ENCODE results near the gene NXNL1.
A peak's percentile ranks its signal among the peaks of the same experiment; 100 is the strongest.

NXNL1 gene

GRCh38 chr19:17415121-17415520, 45.6 kb downstream of the NXNL1 start:
- Histone ChIP-seq H3K4me1 (ENCODE audit: insufficient read depth, insufficient read length) (peaks cover 6% of the 10 kb centered on the region), H3K27me3 (ENCODE audit: insufficient read depth, insufficient read length) (peaks cover under 1% of the 10 kb centered on the region), H3K9ac (ENCODE audit: insufficient read length, low read depth) (peak overlapping the region; percentile 17), H3K9me3 (ENCODE audit: insufficient read depth, low read length) (no peaks in the 10 kb centered on the region), H3K36me3 (ENCODE audit: insufficient read depth, insufficient read length, low read length) (peaks cover 4% of the 10 kb centered on the region), H3K4me3 (ENCODE audit: insufficient read length, low read depth) (no peak overlapping the region)
- TF ChIP-seq YY1 (IDR thresholded peaks at IDR 0.05; ENCODE audit: insufficient read depth, insufficient read length) (no peak), ZNF274 (IDR thresholded peaks at IDR 0.05; ENCODE audit: low read depth, low read length) (no peak), SUZ12 (IDR thresholded peaks at IDR 0.05; ENCODE audit: extremely low read depth, insufficient read depth, insufficient read length) (no peak)
- peak; percentile 94 for DNase-seq (ENCODE audit: low read depth, low spot score)

GRCh38 chr19:17414097-17414496, 46.6 kb downstream of the NXNL1 start:
- no peak for DNase-seq (ENCODE audit: low read depth, low spot score)
- Histone ChIP-seq H3K27me3 (ENCODE audit: insufficient read depth, insufficient read length) (no peaks in the 10 kb centered on the region), H3K9me3 (ENCODE audit: insufficient read depth, low read length) (no peaks in the 10 kb centered on the region), H3K36me3 (ENCODE audit: insufficient read depth, insufficient read length, low read length) (peaks cover 4% of the 10 kb centered on the region), H3K4me1 (ENCODE audit: insufficient read depth, insufficient read length) (peaks cover 6% of the 10 kb centered on the region), H3K4me3 (ENCODE audit: insufficient read length, low read depth) (no peak overlapping the region), H3K9ac (ENCODE audit: insufficient read length, low read depth) (no peak overlapping the region)
- no peak for TF ChIP-seq YY1 (IDR thresholded peaks at IDR 0.05; ENCODE audit: insufficient read depth, insufficient read length)
- no peak for TF ChIP-seq ZNF274 (IDR thresholded peaks at IDR 0.05; ENCODE audit: low read depth, low read length)
- no peak for TF ChIP-seq SUZ12 (IDR thresholded peaks at IDR 0.05; ENCODE audit: extremely low read depth, insufficient read depth, insufficient read length)

GRCh38 chr19:17411801-17412200, 48.9 kb downstream of the NXNL1 start:
- H3K36me3 ChIP-seq (ENCODE audit: insufficient read depth, insufficient read length, low read length), result peaks cover 4% of the 10 kb centered on the region
- H3K4me3 ChIP-seq (ENCODE audit: insufficient read length, low read depth), result no peak overlapping the region
- peaks cover 4% of the 10 kb centered on the region for H3K4me1 ChIP-seq (ENCODE audit: insufficient read depth, insufficient read length)
- no peak for TF ChIP-seq ZNF274 (IDR thresholded peaks at IDR 0.05; ENCODE audit: low read depth, low read length)
- no peaks in the 10 kb centered on the region for H3K27me3 ChIP-seq (ENCODE audit: insufficient read depth, insufficient read length)
- DNase-seq (ENCODE audit: low read depth, low spot score), result no peak
- H3K9ac ChIP-seq (ENCODE audit: insufficient read length, low read depth), result no peak overlapping the region
- no peaks in the 10 kb centered on the region for H3K9me3 ChIP-seq (ENCODE audit: insufficient read depth, low read length)

- Histone ChIP-seq H3K9ac (ENCODE audit: insufficient read length, low read depth) (no peak overlapping the region), H3K4me1 (ENCODE audit: insufficient read depth, insufficient read length) (peaks cover 4% of the 10 kb centered on the region), H3K9me3 (ENCODE audit: insufficient read depth, low read length) (no peaks in the 10 kb centered on the region), H3K27me3 (ENCODE audit: insufficient read depth, insufficient read length) (no peaks in the 10 kb centered on the region), H3K4me3 (ENCODE audit: insufficient read length, low read depth) (no peak overlapping the region), H3K36me3 (ENCODE audit: insufficient read depth, insufficient read length, low read length) (peaks cover 4% of the 10 kb centered on the region)
- no peak for TF ChIP-seq ZNF274 (IDR thresholded peaks at IDR 0.05; ENCODE audit: low read depth, low read length)
- no peak for DNase-seq (ENCODE audit: low read depth, low spot score)
These were observed 50.7 kb downstream of the NXNL1 start for GRCh38 chr19:17409990-17410389.

GRCh38 chr19:17406887-17407196, 53.9 kb downstream of the NXNL1 start:
- TF ChIP-seq SUZ12 (IDR thresholded peaks at IDR 0.05; ENCODE audit: extremely low read depth, insufficient read depth, insufficient read length), result no peak
- TF ChIP-seq YY1 (IDR thresholded peaks at IDR 0.05; ENCODE audit: insufficient read depth, insufficient read length), result no peak
- no peak for TF ChIP-seq ZNF274 (IDR thresholded peaks at IDR 0.05; ENCODE audit: low read depth, low read length)
- Histone ChIP-seq H3K27me3 (ENCODE audit: insufficient read depth, insufficient read length) (no peaks in the 10 kb centered on the region), H3K4me1 (ENCODE audit: insufficient read depth, insufficient read length) (peaks cover 6% of the 10 kb centered on the region), H3K9ac (ENCODE audit: insufficient read length, low read depth) (peak overlapping the region; percentile 54), H3K9me3 (ENCODE audit: insufficient read depth, low read length) (no peaks in the 10 kb centered on the region), H3K4me3 (ENCODE audit: insufficient read length, low read depth) (peak overlapping the region; percentile 78), H3K36me3 (ENCODE audit: insufficient read depth, insufficient read length, low read length) (peaks cover 10% of the 10 kb centered on the region)
- DNase-seq (ENCODE audit: low read depth, low spot score), result no peak

- peak overlapping the region; percentile 54 for H3K9ac ChIP-seq (ENCODE audit: insufficient read length, low read depth)
- H3K9me3 ChIP-seq (ENCODE audit: insufficient read depth, low read length), result no peaks in the 10 kb centered on the region
- peaks cover 16% of the 10 kb centered on the region for H3K36me3 ChIP-seq (ENCODE audit: insufficient read depth, insufficient read length, low read length)
- no peaks in the 10 kb centered on the region for H3K27me3 ChIP-seq (ENCODE audit: insufficient read depth, insufficient read length)
- DNase-seq (ENCODE audit: low read depth, low spot score), result no peak
- TF ChIP-seq SUZ12 (IDR thresholded peaks at IDR 0.05; ENCODE audit: extremely low read depth, insufficient read depth, insufficient read length) (no peak), ZNF274 (IDR thresholded peaks at IDR 0.05; ENCODE audit: low read depth, low read length) (no peak), YY1 (IDR thresholded peaks at IDR 0.05; ENCODE audit: insufficient read depth, insufficient read length) (no peak)
- H3K4me1 ChIP-seq (ENCODE audit: insufficient read depth, insufficient read length), result peaks cover 9% of the 10 kb centered on the region
- peak overlapping the region; percentile 78 for H3K4me3 ChIP-seq (ENCODE audit: insufficient read length, low read depth)
These were observed 54.5 kb downstream of the NXNL1 start for GRCh38 chr19:17406046-17406886.

All from NT2/D1 (cell line).